AG09319 (cell line): Measurements from ENCODE around the gene RABL3.
"Not testable (repeated sequence)": the region's sequence is repeated elsewhere in the genome, so short reads cannot be mapped to it uniquely, and the experiment has no call there.

ENCODE experiments used
- DNase-seq: peaks from one replicate; pipeline ENCODE4 v3.0.0-alpha.2; 2010; ENCODE audit warnings: low read depth; ENCODE audit errors: extremely low read depth
- TF ChIP-seq, protein P1 (sequence below): IDR thresholded peaks from 2 replicates; pipeline ENCODE4 v1.5.1; 2011; ENCODE audit warnings: low read depth, mild to moderate bottlenecking, inconsistent platforms, low read length, moderate library complexity

The RABL3 gene, protein sequence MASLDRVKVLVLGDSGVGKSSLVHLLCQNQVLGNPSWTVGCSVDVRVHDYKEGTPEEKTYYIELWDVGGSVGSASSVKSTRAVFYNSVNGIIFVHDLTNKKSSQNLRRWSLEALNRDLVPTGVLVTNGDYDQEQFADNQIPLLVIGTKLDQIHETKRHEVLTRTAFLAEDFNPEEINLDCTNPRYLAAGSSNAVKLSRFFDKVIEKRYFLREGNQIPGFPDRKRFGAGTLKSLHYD

DNA sequence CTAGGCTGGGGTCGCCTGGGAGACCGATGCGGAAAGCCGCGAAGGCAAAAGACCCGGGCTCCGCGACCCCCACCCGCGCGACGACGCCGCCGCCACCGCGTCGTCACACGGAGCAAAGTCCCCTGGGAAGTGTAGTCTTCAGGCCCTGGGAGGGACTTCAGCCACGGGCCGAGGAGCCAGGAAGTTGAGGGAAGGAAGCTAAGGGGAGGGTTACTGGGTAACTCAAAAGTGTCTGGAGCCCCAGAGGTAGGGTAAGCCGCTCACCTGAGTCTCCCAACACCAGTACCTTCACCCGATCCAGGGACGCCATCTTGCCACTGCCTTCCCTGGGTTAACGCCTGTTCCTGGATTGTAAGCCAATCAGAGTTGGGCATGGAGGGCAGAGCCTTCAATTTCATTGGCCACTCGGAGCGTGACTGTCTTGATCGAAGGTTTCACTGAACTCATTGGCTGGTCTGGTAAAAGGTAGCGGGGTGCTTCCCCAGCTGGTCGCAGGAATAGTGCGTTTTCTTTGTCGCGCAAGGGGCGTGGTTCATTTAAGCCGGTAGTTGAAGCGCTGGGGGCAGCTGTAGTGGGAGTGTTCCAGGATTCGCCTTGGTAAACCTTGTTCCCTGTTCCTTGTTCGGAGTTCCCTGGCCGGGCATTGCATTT lies at the start of gene RABL3, which contains the start of gene GTF2E1:
Gene RABL3, minus strand, starts transcription at position 319 of the 651 bp plus-strand sequence. Its CDS starts 9 bp downstream, at position 310.
Gene GTF2E1, plus strand, starts transcription at position 547 of the 651 bp plus-strand sequence. CDS start 7,809 bp downstream, outside the sequence.
- peak; percentile 99 for DNase-seq

DNA sequence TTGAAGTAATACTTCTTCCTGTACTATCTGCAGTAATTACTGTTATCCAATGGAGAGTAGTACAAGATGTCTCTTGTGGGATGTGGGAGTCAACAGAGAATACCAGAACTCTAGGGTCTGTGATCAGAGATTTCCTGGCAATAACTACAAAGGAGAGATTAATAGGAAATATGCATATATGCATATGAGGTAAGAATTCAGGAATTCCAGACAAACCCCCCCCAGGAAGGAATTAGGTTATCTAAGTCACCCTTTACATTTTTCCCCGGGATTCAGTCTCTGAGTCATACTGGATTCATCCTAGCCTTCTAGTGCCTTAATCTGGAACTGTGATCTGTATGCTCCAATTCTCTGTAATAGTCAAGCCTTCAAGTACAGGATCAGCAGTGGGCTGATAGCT lies 49.6 kb upstream of the RABL3 start:
- TF ChIP-seq, protein P1, sequence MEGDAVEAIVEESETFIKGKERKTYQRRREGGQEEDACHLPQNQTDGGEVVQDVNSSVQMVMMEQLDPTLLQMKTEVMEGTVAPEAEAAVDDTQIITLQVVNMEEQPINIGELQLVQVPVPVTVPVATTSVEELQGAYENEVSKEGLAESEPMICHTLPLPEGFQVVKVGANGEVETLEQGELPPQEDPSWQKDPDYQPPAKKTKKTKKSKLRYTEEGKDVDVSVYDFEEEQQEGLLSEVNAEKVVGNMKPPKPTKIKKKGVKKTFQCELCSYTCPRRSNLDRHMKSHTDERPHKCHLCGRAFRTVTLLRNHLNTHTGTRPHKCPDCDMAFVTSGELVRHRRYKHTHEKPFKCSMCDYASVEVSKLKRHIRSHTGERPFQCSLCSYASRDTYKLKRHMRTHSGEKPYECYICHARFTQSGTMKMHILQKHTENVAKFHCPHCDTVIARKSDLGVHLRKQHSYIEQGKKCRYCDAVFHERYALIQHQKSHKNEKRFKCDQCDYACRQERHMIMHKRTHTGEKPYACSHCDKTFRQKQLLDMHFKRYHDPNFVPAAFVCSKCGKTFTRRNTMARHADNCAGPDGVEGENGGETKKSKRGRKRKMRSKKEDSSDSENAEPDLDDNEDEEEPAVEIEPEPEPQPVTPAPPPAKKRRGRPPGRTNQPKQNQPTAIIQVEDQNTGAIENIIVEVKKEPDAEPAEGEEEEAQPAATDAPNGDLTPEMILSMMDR = no peak
- no peak for DNase-seq

More for the DNA sequence above, at the start of gene RABL3, which contains the start of gene GTF2E1:
- TF ChIP-seq, protein P1 = no peak

DNA sequence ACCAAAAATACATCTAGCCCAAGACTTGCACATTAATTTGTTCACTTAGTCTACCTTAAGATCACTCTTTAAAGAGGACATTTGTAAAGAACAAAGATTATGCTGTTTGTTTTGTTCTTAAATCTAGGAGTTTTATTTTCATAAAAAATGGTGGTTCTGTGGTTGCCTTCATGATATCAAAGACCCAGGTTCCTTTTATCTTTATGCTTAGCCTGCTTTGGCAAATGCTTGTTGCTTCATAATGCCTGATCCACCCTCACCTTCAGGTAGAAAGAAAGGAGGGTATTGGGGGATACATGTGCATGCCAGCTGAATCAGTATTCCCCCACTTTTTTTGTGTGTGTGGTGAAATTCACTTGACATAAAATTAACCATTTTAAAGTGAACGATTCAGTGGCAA lies 48.7 kb upstream of the RABL3 start:
- TF ChIP-seq, protein P1 = no peak
- no peak for DNase-seq

DNA sequence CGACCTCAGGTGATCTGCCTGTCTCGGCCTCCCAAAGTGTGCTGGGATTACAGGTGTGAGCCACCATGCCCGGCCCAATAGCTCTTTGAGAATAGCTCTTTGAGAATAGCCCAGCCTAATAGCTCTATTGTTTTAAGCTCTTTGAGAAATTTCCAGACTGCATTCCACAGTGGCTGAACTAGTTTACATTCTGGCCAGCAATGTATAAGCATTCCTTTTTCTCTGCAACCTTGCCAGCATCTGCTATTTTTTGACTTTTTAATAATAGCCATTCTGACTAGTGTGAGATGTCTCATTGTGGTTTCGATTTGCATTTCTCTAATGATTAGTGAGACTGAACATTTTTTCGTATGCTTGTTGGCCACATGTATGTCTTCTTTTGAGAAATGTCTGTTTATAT lies 43.5 kb upstream of the RABL3 start:
- not testable (repeated sequence) for DNase-seq

DNA sequence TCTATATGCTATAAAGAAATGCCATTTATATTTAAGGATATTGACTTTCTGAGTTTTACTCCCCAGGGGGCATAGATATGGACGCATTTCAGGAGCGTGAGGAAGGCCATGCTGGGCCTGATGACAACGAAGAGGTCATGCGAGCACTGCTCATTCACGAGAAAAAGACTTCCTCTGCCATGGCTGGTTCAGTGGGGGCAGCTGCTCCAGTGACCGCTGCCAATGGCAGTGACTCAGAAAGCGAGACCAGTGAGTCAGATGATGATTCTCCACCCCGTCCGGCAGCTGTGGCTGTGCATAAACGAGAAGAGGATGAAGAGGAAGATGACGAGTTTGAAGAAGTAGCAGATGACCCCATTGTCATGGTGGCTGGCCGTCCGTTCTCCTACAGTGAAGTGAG lies 38.7 kb upstream of the RABL3 start:
- no peak for DNase-seq
- TF ChIP-seq, protein P1 = no peak

DNA sequence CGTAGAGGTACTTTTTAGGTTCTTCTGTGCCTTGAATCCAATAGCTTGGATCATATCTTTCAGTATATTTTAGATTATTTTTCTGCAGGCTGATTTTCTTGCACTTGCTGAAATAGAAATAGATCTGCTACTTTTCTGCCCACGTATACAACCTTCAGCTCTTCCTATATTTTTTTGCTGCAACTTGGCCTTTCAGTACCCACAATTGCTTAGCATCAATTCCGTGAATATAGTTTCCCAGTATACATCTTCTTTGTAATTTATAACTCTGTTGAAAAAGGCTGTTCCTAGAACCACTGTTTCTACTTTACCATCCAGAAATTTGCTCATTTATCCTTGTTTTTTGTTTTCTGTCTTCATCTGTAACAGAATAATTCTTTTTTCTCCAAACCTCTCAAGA lies 36.5 kb upstream of the RABL3 start:
- DNase-seq = no peak
- TF ChIP-seq, protein P1 = no peak

DNA sequence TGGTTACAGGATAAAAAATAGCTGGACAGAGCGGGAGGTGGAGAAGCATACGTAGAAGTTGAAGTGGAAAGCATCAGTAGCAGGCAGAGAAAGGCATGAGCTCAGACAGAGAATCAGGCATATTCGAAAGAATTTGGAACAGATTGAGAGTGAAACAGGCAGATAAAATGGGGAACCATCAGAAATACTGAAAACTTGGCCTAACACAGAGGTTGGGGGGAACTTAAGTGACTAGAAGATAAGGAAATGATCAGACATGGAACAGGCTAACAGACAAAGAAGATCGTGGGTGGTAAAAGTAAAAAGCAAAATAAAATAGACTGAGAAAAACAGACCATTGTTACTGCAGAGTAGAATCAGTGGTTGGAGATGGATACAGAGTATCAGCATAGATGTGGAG lies 33.1 kb upstream of the RABL3 start:
- no peak for DNase-seq
- TF ChIP-seq, protein P1 = no peak

DNA sequence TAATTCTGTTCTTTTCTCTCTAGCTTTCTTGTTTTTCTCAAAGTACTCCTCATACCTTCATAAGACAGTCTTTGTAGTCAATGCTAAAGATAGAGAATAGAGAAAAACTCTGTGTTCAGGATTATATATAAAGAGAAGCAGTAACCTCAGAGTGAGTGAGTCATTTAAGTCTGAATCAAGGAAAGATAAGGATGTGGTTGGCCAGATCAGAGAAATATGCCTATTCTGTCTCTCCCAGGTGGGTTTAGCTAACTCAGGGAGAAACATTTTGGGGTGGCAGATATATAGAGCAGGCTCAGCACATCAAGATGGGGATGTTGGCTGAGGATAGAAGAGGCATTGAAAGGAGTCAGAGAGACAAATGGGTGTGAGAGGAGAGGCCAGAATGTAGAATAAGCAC lies 31.6 kb upstream of the RABL3 start:
- TF ChIP-seq, protein P1 = no peak
- no peak for DNase-seq
